ENCODE results near the gene COQ10A. TPM values are rescaled to one million over a fixed set of nuclear protein-coding genes. Genes with fewer than 3 reads are reported as not detected.
A peak's percentile ranks its signal among the peaks of the same experiment; 100 is the strongest.

The COQ10A gene
- polyA plus RNA-seq, 3 donors: 1.7 to 13.5 (median 2.0) TPM

DNA sequence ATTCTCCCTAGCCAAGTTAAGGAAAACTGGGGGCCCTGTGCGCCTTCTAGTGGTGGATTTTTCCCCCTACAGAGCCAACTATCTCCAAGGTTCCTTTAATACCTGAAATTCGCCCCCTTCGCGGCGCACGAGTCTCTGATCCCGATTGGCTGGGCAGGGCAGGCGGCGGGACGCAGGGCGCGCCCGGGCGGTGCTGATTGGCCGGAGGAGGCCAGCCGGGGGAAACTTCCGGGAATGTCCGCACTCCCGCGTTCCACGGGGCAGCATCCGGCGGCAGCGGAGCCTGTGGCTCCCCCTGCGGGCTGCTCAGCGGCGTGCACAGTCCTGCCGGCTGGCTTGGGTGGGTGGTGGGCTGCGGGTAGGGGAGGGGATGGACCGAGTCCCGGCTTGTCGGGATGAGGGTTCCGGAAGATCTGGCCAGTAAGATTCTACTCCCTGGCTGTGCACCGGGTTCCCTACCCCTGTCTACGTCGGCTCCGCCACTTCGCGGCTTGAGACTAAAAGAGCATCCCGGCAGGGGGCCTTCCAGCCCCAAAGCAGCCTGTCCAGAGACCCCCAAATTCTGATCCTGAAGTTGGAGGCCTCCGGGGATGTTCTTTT is 42.5 kb upstream of the COQ10A start, which contains the start of gene NABP2:
NABP2 (plus strand) TSS at position 241 of the 600 bp plus-strand sequence. CDS start 515 bp downstream, outside the sequence.
- Histone ChIP-seq H3K27ac (ENCODE audit: low read depth in 1 of 2, low read length in 2 of 2) (peak within 1 kb of the TSS in 1 of 2 donors; percentile 94), H3K4me1 (ENCODE audit: control insufficient read depth in 1 of 2, insufficient read depth in 2 of 2, low read length in 2 of 2) (peaks cover 44 to 48% of the 10 kb centered on the region in 2 donors), H3K36me3 (replicated peaks in 1 of 2; ENCODE audit: control insufficient read depth in 1 of 2, insufficient read depth in 2 of 2, low read length in 2 of 2) (peaks cover 0 to 2% of the 10 kb centered on the region in 2 donors), H3K79me2 (ENCODE audit: insufficient read depth, low read length) (peaks cover 30% of the 10 kb centered on the region), H3K27me3 (ENCODE audit: control insufficient read depth in 2 of 2, insufficient read depth in 2 of 2, low read length in 2 of 2) (no peaks in the 10 kb centered on the region), H3K4me2 (replicated peaks; ENCODE audit: extremely low read depth, low read length, poor library complexity, severe bottlenecking) (peak within 1 kb of the TSS; percentile 87), H2AFZ (ENCODE audit: insufficient read depth, low read depth, low read length, poor library complexity, severe bottlenecking) (peak within 1 kb of the TSS; percentile 97), H3K4me3 (replicated peaks in 1 of 3; ENCODE audit: low read depth in 2 of 3, low read length in 3 of 3) (peak within 1 kb of the TSS; percentile 40 to 96 (median 40)), H3K9me3 (replicated peaks in 1 of 2; ENCODE audit: control insufficient read depth in 1 of 2, insufficient read depth in 1 of 2, low read length in 2 of 2) (no peaks in the 10 kb centered on the region), H3K9ac (ENCODE audit: insufficient read depth, low read length, poor library complexity, severe bottlenecking) (peak within 1 kb of the TSS; percentile 63), H4K20me1 (ENCODE audit: insufficient read depth, low read length) (peaks cover 8% of the 10 kb centered on the region)
- 0% methylated on average over 34 of the region's 41 CpGs for WGBS (ENCODE audit: insufficient coverage)
- peaks cover 0 to 2% (median 0%) of the 10 kb centered on the region in 7 donors for H3K9me3 Mint-ChIP-seq
- peaks cover 6 to 16% of the 10 kb centered on the region in 2 donors for H3K36me3 Mint-ChIP-seq
- peak; percentile 87 to 96 (median 95) for DNase-seq
- peak within 1 kb of the TSS; percentile 89 to 99 (median 92) for H3K27ac Mint-ChIP-seq
- H3K27me3 Mint-ChIP-seq (ENCODE audit: low read depth in 3 of 3): no peaks in the 10 kb centered on the region
- peak within 1 kb of the TSS; percentile 76 to 85 for H3K4me3 Mint-ChIP-seq
- intact Hi-C loops (cut with micrococcal nuclease): loop anchor here (5.0 kb wide), 2 partner anchors 37 to 97 kb away; partner anchors contain the start of genes ESYT1 (in 1 of the 2) and SMARCC2 (in 1 of the 2)
- TF ChIP-seq, protein P1, sequence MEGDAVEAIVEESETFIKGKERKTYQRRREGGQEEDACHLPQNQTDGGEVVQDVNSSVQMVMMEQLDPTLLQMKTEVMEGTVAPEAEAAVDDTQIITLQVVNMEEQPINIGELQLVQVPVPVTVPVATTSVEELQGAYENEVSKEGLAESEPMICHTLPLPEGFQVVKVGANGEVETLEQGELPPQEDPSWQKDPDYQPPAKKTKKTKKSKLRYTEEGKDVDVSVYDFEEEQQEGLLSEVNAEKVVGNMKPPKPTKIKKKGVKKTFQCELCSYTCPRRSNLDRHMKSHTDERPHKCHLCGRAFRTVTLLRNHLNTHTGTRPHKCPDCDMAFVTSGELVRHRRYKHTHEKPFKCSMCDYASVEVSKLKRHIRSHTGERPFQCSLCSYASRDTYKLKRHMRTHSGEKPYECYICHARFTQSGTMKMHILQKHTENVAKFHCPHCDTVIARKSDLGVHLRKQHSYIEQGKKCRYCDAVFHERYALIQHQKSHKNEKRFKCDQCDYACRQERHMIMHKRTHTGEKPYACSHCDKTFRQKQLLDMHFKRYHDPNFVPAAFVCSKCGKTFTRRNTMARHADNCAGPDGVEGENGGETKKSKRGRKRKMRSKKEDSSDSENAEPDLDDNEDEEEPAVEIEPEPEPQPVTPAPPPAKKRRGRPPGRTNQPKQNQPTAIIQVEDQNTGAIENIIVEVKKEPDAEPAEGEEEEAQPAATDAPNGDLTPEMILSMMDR (IDR thresholded peaks at IDR 0.05): peak; percentile 90
- peaks cover 42% of the 10 kb centered on the region for H3K4me1 Mint-ChIP-seq

DNA sequence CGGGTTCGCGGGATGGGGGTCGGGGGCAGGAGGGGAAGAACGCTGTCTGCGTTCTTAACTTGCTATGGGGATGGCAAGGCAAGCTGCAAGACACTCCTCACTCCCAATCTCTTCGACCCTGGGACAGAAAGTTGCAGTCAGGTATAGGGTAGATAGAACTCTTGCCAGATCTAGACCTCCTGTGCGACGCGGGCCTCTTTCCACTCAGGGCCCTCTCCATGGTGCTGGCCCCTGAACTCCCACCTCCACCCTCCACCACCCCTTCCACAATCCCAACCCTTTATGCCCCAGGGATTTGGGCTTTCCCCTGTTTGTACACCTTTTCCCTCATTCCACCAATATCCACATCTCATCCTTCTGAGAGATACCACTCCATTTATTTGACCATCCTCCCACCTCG is 41.8 kb upstream of the COQ10A start:
- Histone ChIP-seq H2AFZ (ENCODE audit: insufficient read depth, low read depth, low read length, poor library complexity, severe bottlenecking) (peak overlapping the region; percentile 97), H3K9me3 (replicated peaks in 1 of 2; ENCODE audit: control insufficient read depth in 1 of 2, insufficient read depth in 1 of 2, low read length in 2 of 2) (no peaks in the 10 kb centered on the region), H3K36me3 (replicated peaks in 1 of 2; ENCODE audit: control insufficient read depth in 1 of 2, insufficient read depth in 2 of 2, low read length in 2 of 2) (peaks cover 0 to 2% of the 10 kb centered on the region in 2 donors), H3K27me3 (ENCODE audit: control insufficient read depth in 2 of 2, insufficient read depth in 2 of 2, low read length in 2 of 2) (no peaks in the 10 kb centered on the region), H4K20me1 (ENCODE audit: insufficient read depth, low read length) (peaks cover 7% of the 10 kb centered on the region), H3K79me2 (ENCODE audit: insufficient read depth, low read length) (peaks cover 22% of the 10 kb centered on the region), H3K4me2 (replicated peaks; ENCODE audit: extremely low read depth, low read length, poor library complexity, severe bottlenecking) (peak overlapping the region; percentile 87), H3K4me3 (replicated peaks in 1 of 3; ENCODE audit: low read depth in 2 of 3, low read length in 3 of 3) (peak overlapping the region in 1 of 3 experiments; percentile 96), H3K27ac (ENCODE audit: low read depth in 1 of 2, low read length in 2 of 2) (peak overlapping the region in 1 of 2 donors; percentile 94), H3K9ac (ENCODE audit: insufficient read depth, low read length, poor library complexity, severe bottlenecking) (peak overlapping the region; percentile 63), H3K4me1 (ENCODE audit: control insufficient read depth in 1 of 2, insufficient read depth in 2 of 2, low read length in 2 of 2) (peaks cover 37 to 47% of the 10 kb centered on the region in 2 donors)
- H3K4me1 Mint-ChIP-seq: peaks cover 39% of the 10 kb centered on the region
- WGBS (ENCODE audit: insufficient coverage): 89% methylated on average over 4 of the region's 11 CpGs
- TF ChIP-seq, protein P1 (IDR thresholded peaks at IDR 0.05): no peak
- H3K36me3 Mint-ChIP-seq: peaks cover 6 to 18% of the 10 kb centered on the region in 2 donors
- no peaks in the 10 kb centered on the region for H3K27me3 Mint-ChIP-seq (ENCODE audit: low read depth in 3 of 3)
- intact Hi-C loops (cut with micrococcal nuclease): loop anchor here (5.0 kb wide), 2 partner anchors 38 to 98 kb away; partner anchors contain the start of genes ESYT1 (in 1 of the 2) and SMARCC2 (in 1 of the 2)
- H3K9me3 Mint-ChIP-seq: peaks cover 0 to 2% (median 0%) of the 10 kb centered on the region in 7 donors
- H3K27ac Mint-ChIP-seq: peak overlapping the region in 3 of 7 donors; percentile 48 to 99 (median 82)
- peak overlapping the region in 1 of 2 donors; percentile 85 for H3K4me3 Mint-ChIP-seq
- DNase-seq: no peak
